Stimulated activated CD8-positive, alpha-beta memory T cell treated with anti-CD3 and anti-CD28 coated beads, Interleukin-2, amount 100 ng/mL, for 48 hours (primary cell): Measurements from ENCODE around the gene CKAP5.

Source experiments
- DNase-seq, 2 donors: peaks; one replicate each; pipeline ENCODE4 v3.0.0-alpha.2; 2020; ENCODE audit warnings: low read depth in 2 of 2

Gene CKAP5

DNA sequence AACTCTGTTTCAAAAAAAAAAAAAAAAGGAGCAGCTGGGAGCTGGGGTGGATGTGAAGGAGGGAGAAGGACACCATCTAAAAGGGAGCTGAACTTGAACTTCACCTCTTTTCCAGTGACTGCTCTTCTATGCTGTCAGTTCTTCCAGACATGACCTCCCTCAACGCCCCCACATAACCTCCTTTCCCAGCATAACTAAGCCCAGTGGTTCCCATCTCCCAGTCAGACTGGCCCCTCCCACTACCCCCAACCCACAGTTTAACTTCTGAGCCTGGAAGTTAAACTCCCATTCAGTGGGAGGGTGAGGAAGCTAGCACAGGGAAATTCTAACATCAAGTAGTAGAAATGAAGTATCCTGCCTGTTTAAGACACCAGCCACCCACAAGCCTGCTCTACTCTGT, 147.5 kb downstream of the CKAP5 start:
- no peak for DNase-seq

- DNase-seq: no peak
Measured at GRCh38 chr11:46697723-46698122, 148.4 kb downstream of the CKAP5 start.

- DNase-seq: no peak
Measured at GRCh38 chr11:46697303-46697702, 148.8 kb downstream of the CKAP5 start.

- DNase-seq: no peak
Measured at GRCh38 chr11:46696212-46696558, 149.9 kb downstream of the CKAP5 start.

GRCh38 chr11:46695345-46696211, 150.5 kb downstream of the CKAP5 start:
- DNase-seq: no peak

- DNase-seq: no peak
Measured at GRCh38 chr11:46694607-46695006, 151.5 kb downstream of the CKAP5 start.

DNA sequence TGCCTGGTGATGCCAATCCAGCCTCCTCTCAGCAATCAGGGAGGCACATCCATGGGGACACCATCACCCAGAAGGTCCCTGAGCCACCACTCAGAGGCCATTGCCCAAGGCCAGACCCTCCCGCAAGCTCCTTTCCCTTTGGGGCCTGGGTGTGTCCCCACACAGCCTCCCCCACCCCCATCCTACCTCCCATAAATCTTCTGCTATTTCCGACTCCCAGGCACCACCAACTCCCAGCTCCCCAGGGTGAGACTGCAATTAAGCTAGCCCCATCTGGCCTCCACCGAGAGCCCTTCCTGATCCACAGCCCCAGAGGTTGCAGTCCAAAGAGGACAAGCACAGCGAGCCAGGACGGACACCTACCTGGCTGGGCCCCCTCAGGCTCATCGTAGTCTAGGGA, 152.0 kb downstream of the CKAP5 start:
- no peak for DNase-seq

GRCh38 chr11:46693597-46694012, 152.5 kb downstream of the CKAP5 start:
- no peak for DNase-seq
